ENCODE data around the gene TRIM42.

TRIM42 gene

GRCh38 chr3:140636406-140637138 lies 41.3 kb upstream of the TRIM42 start:
- no peak for DNase-seq (ENCODE audit: extremely low spot score)
- POLR2A ChIA-PET, result no interaction called here
- TF ChIP-seq SP1 (IDR thresholded peaks at IDR 0.05) (no peak), LEF1 (IDR thresholded peaks at IDR 0.05; ENCODE audit: borderline replicate concordance) (no peak), FOXM1 (IDR thresholded peaks at IDR 0.05; ENCODE audit: borderline replicate concordance) (no peak), ARNT (IDR thresholded peaks at IDR 0.05) (no peak), ELF4 (IDR thresholded peaks at IDR 0.05) (no peak), FOXA1 (IDR thresholded peaks at IDR 0.05) (no peak), BHLHE40 (IDR thresholded peaks at IDR 0.05; ENCODE audit: borderline replicate concordance) (no peak), FOXK2 (IDR thresholded peaks at IDR 0.05) (no peak), CTBP1 (IDR thresholded peaks at IDR 0.05; ENCODE audit: borderline replicate concordance) (no peak), SUZ12 (IDR thresholded peaks at IDR 0.05) (no peak), ZNF384 (IDR thresholded peaks at IDR 0.05) (no peak), HDGF (IDR thresholded peaks at IDR 0.05; ENCODE audit: borderline replicate concordance) (no peak), TARDBP (IDR thresholded peaks at IDR 0.05) (no peak), NFRKB (IDR thresholded peaks at IDR 0.05) (no peak), L3MBTL2 (conservative IDR thresholded peaks at IDR 0.05) (no peak)
- TF ChIP-seq, protein P1, sequence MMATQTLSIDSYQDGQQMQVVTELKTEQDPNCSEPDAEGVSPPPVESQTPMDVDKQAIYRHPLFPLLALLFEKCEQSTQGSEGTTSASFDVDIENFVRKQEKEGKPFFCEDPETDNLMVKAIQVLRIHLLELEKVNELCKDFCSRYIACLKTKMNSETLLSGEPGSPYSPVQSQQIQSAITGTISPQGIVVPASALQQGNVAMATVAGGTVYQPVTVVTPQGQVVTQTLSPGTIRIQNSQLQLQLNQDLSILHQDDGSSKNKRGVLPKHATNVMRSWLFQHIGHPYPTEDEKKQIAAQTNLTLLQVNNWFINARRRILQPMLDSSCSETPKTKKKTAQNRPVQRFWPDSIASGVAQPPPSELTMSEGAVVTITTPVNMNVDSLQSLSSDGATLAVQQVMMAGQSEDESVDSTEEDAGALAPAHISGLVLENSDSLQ (IDR thresholded peaks at IDR 0.05), result no peak
- CTCF ChIA-PET, result no interaction called here

DNA sequence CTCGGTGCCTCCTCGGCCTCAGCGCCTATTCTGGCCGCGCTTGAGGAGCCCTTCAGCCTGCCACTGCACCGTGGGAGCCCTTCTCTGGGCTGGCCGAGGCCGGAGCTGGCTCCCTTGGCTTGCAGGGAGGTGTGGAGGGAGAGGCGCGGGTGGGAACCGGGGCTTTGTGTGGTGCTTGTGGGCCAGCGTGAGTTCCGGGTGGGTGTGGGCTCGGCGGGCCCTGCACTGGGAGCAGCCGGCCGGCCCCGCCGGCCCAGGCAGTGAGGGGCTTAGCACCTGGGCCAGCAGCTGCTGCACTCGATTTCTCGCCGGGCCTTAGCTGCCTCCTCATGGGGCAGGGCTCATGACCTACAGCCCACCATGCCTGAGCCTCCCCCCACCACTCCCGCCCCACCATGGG lies 26.6 kb upstream of the TRIM42 start:
- POLR2A ChIA-PET, result no interaction called here
- no peak for DNase-seq (ENCODE audit: extremely low spot score)
- no peak for TF ChIP-seq FOXK2 (IDR thresholded peaks at IDR 0.05)
- TF ChIP-seq NFRKB (IDR thresholded peaks at IDR 0.05), result no peak
- TF ChIP-seq SP1 (IDR thresholded peaks at IDR 0.05), result no peak
- TF ChIP-seq CTBP1 (IDR thresholded peaks at IDR 0.05; ENCODE audit: borderline replicate concordance), result no peak
- TF ChIP-seq HDGF (IDR thresholded peaks at IDR 0.05; ENCODE audit: borderline replicate concordance), result no peak
- no peak for TF ChIP-seq SUZ12 (IDR thresholded peaks at IDR 0.05)
- no peak for TF ChIP-seq LEF1 (IDR thresholded peaks at IDR 0.05; ENCODE audit: borderline replicate concordance)
- no peak for TF ChIP-seq FOXA1 (IDR thresholded peaks at IDR 0.05)
- no peak for TF ChIP-seq ELF4 (IDR thresholded peaks at IDR 0.05)
- no peak for TF ChIP-seq ARNT (IDR thresholded peaks at IDR 0.05)
- no peak for TF ChIP-seq TARDBP (IDR thresholded peaks at IDR 0.05)
- TF ChIP-seq L3MBTL2 (conservative IDR thresholded peaks at IDR 0.05), result no peak
- no peak for TF ChIP-seq FOXM1 (IDR thresholded peaks at IDR 0.05; ENCODE audit: borderline replicate concordance)
- TF ChIP-seq, protein P1 (IDR thresholded peaks at IDR 0.05), result no peak
- TF ChIP-seq BHLHE40 (IDR thresholded peaks at IDR 0.05; ENCODE audit: borderline replicate concordance), result no peak
- TF ChIP-seq ZNF384 (IDR thresholded peaks at IDR 0.05), result no peak
- CTCF ChIA-PET, result no interaction called here

- DNase-seq (ENCODE audit: extremely low spot score), result no peak
- TF ChIP-seq LEF1 (IDR thresholded peaks at IDR 0.05; ENCODE audit: borderline replicate concordance) (no peak), ELF4 (IDR thresholded peaks at IDR 0.05) (no peak), SP1 (IDR thresholded peaks at IDR 0.05) (no peak)
- ChIA-PET CTCF (no interaction called here), POLR2A (no interaction called here)
Observed at GRCh38 chr3:140655678-140656077, 22.2 kb upstream of the TRIM42 start.

- DNase-seq (ENCODE audit: extremely low spot score), result no peak
- CTCF ChIA-PET, result no interaction called here
- no peak for TF ChIP-seq ARNT (IDR thresholded peaks at IDR 0.05)
- TF ChIP-seq, protein P1 (IDR thresholded peaks at IDR 0.05), result no peak
- TF ChIP-seq FOXA1 (IDR thresholded peaks at IDR 0.05), result no peak
- no peak for TF ChIP-seq FOXK2 (IDR thresholded peaks at IDR 0.05)
- no peak for TF ChIP-seq TARDBP (IDR thresholded peaks at IDR 0.05)
- TF ChIP-seq NFRKB (IDR thresholded peaks at IDR 0.05), result no peak
- TF ChIP-seq BHLHE40 (IDR thresholded peaks at IDR 0.05; ENCODE audit: borderline replicate concordance), result no peak
- no peak for TF ChIP-seq SP1 (IDR thresholded peaks at IDR 0.05)
- POLR2A ChIA-PET, result no interaction called here
Observed at GRCh38 chr3:140664111-140664510, 13.8 kb upstream of the TRIM42 start.

DNA sequence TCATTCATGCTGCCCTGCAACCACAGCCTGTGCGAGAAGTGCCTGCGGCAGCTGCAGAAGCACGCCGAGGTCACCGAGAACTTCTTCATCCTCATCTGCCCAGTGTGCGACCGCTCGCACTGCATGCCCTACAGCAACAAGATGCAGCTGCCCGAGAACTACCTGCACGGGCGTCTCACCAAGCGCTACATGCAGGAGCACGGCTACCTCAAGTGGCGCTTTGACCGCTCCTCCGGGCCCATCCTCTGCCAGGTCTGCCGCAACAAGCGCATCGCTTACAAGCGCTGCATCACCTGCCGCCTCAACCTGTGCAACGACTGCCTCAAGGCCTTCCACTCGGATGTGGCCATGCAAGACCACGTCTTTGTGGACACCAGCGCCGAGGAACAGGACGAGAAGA lies 4.7 kb downstream of the TRIM42 start:
- POLR2A ChIA-PET, result no interaction called here
- no peak for DNase-seq (ENCODE audit: extremely low spot score)
- TF ChIP-seq NFRKB (IDR thresholded peaks at IDR 0.05), result no peak
- TF ChIP-seq FOXA1 (IDR thresholded peaks at IDR 0.05), result no peak
- no peak for TF ChIP-seq HDGF (IDR thresholded peaks at IDR 0.05; ENCODE audit: borderline replicate concordance)
- TF ChIP-seq TARDBP (IDR thresholded peaks at IDR 0.05), result no peak
- TF ChIP-seq ZNF384 (IDR thresholded peaks at IDR 0.05), result no peak
- no peak for TF ChIP-seq FOXM1 (IDR thresholded peaks at IDR 0.05; ENCODE audit: borderline replicate concordance)
- no peak for TF ChIP-seq ELF4 (IDR thresholded peaks at IDR 0.05)
- no peak for TF ChIP-seq SUZ12 (IDR thresholded peaks at IDR 0.05)
- no peak for TF ChIP-seq SP1 (IDR thresholded peaks at IDR 0.05)
- TF ChIP-seq L3MBTL2 (conservative IDR thresholded peaks at IDR 0.05), result no peak
- no peak for TF ChIP-seq FOXK2 (IDR thresholded peaks at IDR 0.05)
- TF ChIP-seq BHLHE40 (IDR thresholded peaks at IDR 0.05; ENCODE audit: borderline replicate concordance), result no peak
- TF ChIP-seq CTBP1 (IDR thresholded peaks at IDR 0.05; ENCODE audit: borderline replicate concordance), result no peak
- no peak for TF ChIP-seq ARNT (IDR thresholded peaks at IDR 0.05)
- no peak for TF ChIP-seq LEF1 (IDR thresholded peaks at IDR 0.05; ENCODE audit: borderline replicate concordance)
- TF ChIP-seq, protein P1 (IDR thresholded peaks at IDR 0.05), result no peak
- CTCF ChIA-PET, result no interaction called here

Data from HEK293T (cell line).